Activated CD4-positive, alpha-beta T cell treated with anti-CD3 and anti-CD28 coated beads for 24 hours (primary cell): ENCODE data around the gene NTRK1.

Experiments used
- DNase-seq, 2 donors: peaks; one replicate each; pipeline ENCODE4 v3.0.0-alpha.2; 2020; ENCODE audit warnings: low read depth in 2 of 2

NTRK1 gene

GRCh38 chr1:156838972-156839371 lies 21.7 kb upstream of the NTRK1 start:
- no peak for DNase-seq

- DNase-seq = no peak
Observed at GRCh38 chr1:156839426-156840109, 21.1 kb upstream of the NTRK1 start.

GRCh38 chr1:156840186-156840897 lies 20.3 kb upstream of the NTRK1 start:
- no peak for DNase-seq

- DNase-seq = no peak
Observed at GRCh38 chr1:156840898-156841279, 19.8 kb upstream of the NTRK1 start.

- no peak for DNase-seq
Observed at GRCh38 chr1:156841295-156841855, 19.3 kb upstream of the NTRK1 start.

GRCh38 chr1:156842618-156843300 lies 17.9 kb upstream of the NTRK1 start:
- DNase-seq = no peak

GRCh38 chr1:156844102-156844501 lies 16.6 kb upstream of the NTRK1 start:
- DNase-seq = no peak

GRCh38 chr1:156844638-156845037 lies 16.0 kb upstream of the NTRK1 start:
- no peak for DNase-seq

GRCh38 chr1:156845055-156845952 lies 15.4 kb upstream of the NTRK1 start:
- no peak for DNase-seq

- no peak for DNase-seq
Observed at GRCh38 chr1:156845953-156846545, 14.6 kb upstream of the NTRK1 start.

- no peak for DNase-seq
Observed at GRCh38 chr1:156846643-156847042, 14.0 kb upstream of the NTRK1 start.

GRCh38 chr1:156847591-156848460 lies 12.8 kb upstream of the NTRK1 start:
- no peak for DNase-seq

GRCh38 chr1:156848461-156849150 lies 12.1 kb upstream of the NTRK1 start:
- DNase-seq = peak in 1 of 2 donors; percentile 63

GRCh38 chr1:156849151-156849496 lies 11.5 kb upstream of the NTRK1 start:
- DNase-seq = no peak

GRCh38 chr1:156851779-156852417 lies 8.8 kb upstream of the NTRK1 start:
- no peak for DNase-seq

GRCh38 chr1:156852418-156852874 lies 8.2 kb upstream of the NTRK1 start:
- DNase-seq = no peak

GRCh38 chr1:156853761-156854160 lies 6.9 kb upstream of the NTRK1 start:
- DNase-seq = no peak

- no peak for DNase-seq
Observed at GRCh38 chr1:156854634-156855033, 6.0 kb upstream of the NTRK1 start.

- no peak for DNase-seq
Observed at GRCh38 chr1:156856282-156856785, 4.3 kb upstream of the NTRK1 start.
